ENCODE results near the gene SLC26A9. TPM values are rescaled to one million over a fixed set of nuclear protein-coding genes. Genes with fewer than 3 reads are reported as not detected.

The SLC26A9 gene
- total RNA-seq, 1 experiment from 2014 or later, result not detected

DNA sequence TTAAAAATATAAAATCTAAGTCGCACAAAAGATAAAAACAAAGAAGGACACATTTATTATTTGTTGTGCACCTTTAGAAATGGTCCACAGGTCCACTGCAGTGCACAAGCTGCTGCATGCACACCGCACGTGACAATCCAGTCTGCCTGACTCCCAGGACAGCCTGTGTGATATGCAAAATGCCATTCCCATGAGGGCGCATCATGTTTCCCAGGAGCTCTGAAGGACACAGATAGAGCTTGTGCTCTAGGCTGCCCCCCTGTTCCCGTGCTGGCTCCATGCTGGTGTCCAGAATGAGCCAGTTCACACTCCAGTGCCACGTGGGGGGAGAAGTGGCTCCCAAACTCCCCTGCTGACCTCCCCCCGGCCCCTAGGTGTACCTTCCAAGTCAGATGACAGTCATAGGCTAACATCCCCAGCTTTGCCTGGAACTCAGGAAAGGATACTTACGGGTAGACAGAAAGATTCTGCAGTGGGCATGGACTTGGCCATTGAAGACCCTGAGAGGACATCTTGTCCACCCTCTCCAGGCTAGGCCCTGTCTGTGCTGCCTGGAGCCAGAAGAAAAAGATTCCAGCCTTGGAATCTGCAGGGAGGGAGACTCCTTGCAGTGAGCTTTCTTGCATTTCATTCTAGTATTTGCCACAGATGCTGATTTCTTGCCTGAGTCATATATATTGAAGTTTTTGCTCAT is 33.6 kb upstream of the SLC26A9 start:
- H3K9me2 ChIP-seq (replicated peaks; ENCODE audit: low read length), result no peaks in the 10 kb centered on the region
- POLR2A ChIA-PET (ENCODE audit: unreplicated experiment), result interaction anchor here (0.6 kb wide), 1 partner anchor 228 kb away, joined by 3 read pairs; no protein-coding TSS in a partner anchor
- no peak overlapping the region for H3K4me3 ChIP-seq (ENCODE audit: low read length)
- no peak overlapping the region for H3K27ac ChIP-seq (ENCODE audit: low read length)
- intact Hi-C loops (cut with micrococcal nuclease), result loop anchor here (1.0 kb wide), 2 partner anchors 58 to 186 kb away; no protein-coding TSS in a partner anchor
- H3K36me3 ChIP-seq (ENCODE audit: low read depth, low read length), result no peaks in the 10 kb centered on the region
- H3K79me2 ChIP-seq (ENCODE audit: low read length), result no peaks in the 10 kb centered on the region
- no peak for TF ChIP-seq EZH2 (IDR thresholded peaks at IDR 0.05; ENCODE audit: low read length, unreplicated experiment)
- TF ChIP-seq, protein P1, sequence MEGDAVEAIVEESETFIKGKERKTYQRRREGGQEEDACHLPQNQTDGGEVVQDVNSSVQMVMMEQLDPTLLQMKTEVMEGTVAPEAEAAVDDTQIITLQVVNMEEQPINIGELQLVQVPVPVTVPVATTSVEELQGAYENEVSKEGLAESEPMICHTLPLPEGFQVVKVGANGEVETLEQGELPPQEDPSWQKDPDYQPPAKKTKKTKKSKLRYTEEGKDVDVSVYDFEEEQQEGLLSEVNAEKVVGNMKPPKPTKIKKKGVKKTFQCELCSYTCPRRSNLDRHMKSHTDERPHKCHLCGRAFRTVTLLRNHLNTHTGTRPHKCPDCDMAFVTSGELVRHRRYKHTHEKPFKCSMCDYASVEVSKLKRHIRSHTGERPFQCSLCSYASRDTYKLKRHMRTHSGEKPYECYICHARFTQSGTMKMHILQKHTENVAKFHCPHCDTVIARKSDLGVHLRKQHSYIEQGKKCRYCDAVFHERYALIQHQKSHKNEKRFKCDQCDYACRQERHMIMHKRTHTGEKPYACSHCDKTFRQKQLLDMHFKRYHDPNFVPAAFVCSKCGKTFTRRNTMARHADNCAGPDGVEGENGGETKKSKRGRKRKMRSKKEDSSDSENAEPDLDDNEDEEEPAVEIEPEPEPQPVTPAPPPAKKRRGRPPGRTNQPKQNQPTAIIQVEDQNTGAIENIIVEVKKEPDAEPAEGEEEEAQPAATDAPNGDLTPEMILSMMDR (conservative IDR thresholded peaks at IDR 0.05; ENCODE audit: low read depth, low read length), result no peak
- no peak for TF ChIP-seq EZH2phosphoT487 (IDR thresholded peaks at IDR 0.05; ENCODE audit: borderline replicate concordance, low read length)
- CTCF ChIA-PET, result interaction anchor here (0.6 to 2.3 kb wide), 22 partner anchors 9 to 499 kb away, joined by 3 to 157 read pairs (median 5); no protein-coding TSS in a partner anchor
- H3K27me3 ChIP-seq (ENCODE audit: low read length), result no peaks in the 10 kb centered on the region
- no peaks in the 10 kb centered on the region for H3F3A ChIP-seq (ENCODE audit: low read length, unreplicated experiment)
- H2AFZ ChIP-seq (ENCODE audit: low read length), result no peak overlapping the region
- no TSS peak for BruUV-seq (replicated peaks)
- no peaks in the 10 kb centered on the region for H3K9me3 ChIP-seq (ENCODE audit: low read length)
- DNase-seq (peak; percentile 23), ATAC-seq (peak; percentile 35)
- no peaks in the 10 kb centered on the region for H3K4me1 ChIP-seq (ENCODE audit: insufficient read depth, low read length)
- H4K20me1 ChIP-seq (ENCODE audit: low read length), result no peaks in the 10 kb centered on the region
- H3K9ac ChIP-seq (ENCODE audit: low read length), result no peak overlapping the region
- H3K4me2 ChIP-seq (ENCODE audit: low read length), result no peak overlapping the region

DNA sequence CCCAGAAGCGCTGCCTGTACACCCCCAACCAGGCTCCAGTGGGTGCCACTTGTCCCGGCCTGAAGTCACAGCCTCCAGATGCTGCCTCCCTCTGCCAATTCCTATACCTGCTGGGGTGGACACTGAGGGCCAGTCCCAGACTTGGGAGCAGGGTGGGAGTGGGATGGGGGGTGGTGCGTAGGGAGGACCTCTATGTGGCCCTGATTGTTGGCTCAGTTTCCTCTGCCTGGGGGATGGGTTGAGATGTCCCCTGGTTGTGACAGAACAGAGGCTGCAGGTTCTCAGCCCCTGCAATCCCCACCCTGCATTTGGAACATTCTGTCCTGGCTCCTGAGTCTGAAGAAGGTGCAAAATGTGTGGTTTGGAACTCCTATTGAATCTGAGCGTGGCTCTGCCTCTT is 32.8 kb upstream of the SLC26A9 start:
- Histone ChIP-seq H3K36me3 (ENCODE audit: low read depth, low read length) (no peaks in the 10 kb centered on the region), H3K9ac (ENCODE audit: low read length) (no peak overlapping the region), H3K9me2 (replicated peaks; ENCODE audit: low read length) (no peaks in the 10 kb centered on the region), H3F3A (ENCODE audit: low read length, unreplicated experiment) (no peaks in the 10 kb centered on the region), H4K20me1 (ENCODE audit: low read length) (no peaks in the 10 kb centered on the region), H3K4me2 (ENCODE audit: low read length) (no peak overlapping the region), H3K27ac (ENCODE audit: low read length) (no peak overlapping the region), H3K4me3 (ENCODE audit: low read length) (no peak overlapping the region), H3K9me3 (ENCODE audit: low read length) (no peaks in the 10 kb centered on the region), H3K4me1 (ENCODE audit: insufficient read depth, low read length) (no peaks in the 10 kb centered on the region), H3K79me2 (ENCODE audit: low read length) (no peaks in the 10 kb centered on the region), H3K27me3 (ENCODE audit: low read length) (no peaks in the 10 kb centered on the region), H2AFZ (ENCODE audit: low read length) (no peak overlapping the region)
- intact Hi-C loops (cut with micrococcal nuclease), result no loop called here
- no peak for TF ChIP-seq EZH2 (IDR thresholded peaks at IDR 0.05; ENCODE audit: low read length, unreplicated experiment)
- TF ChIP-seq, protein P1 (conservative IDR thresholded peaks at IDR 0.05; ENCODE audit: low read depth, low read length), result no peak
- no peak for TF ChIP-seq EZH2phosphoT487 (IDR thresholded peaks at IDR 0.05; ENCODE audit: borderline replicate concordance, low read length)
- BruUV-seq (replicated peaks), result no TSS peak
- no peak for ATAC-seq
- ChIA-PET POLR2A (ENCODE audit: unreplicated experiment) (no interaction called here), CTCF (interaction anchor here (1.9 to 2.3 kb wide), 2 partner anchors 57 to 184 kb away, joined by 48 to 157 read pairs; no protein-coding TSS in a partner anchor)
- DNase-seq, result no peak

DNA sequence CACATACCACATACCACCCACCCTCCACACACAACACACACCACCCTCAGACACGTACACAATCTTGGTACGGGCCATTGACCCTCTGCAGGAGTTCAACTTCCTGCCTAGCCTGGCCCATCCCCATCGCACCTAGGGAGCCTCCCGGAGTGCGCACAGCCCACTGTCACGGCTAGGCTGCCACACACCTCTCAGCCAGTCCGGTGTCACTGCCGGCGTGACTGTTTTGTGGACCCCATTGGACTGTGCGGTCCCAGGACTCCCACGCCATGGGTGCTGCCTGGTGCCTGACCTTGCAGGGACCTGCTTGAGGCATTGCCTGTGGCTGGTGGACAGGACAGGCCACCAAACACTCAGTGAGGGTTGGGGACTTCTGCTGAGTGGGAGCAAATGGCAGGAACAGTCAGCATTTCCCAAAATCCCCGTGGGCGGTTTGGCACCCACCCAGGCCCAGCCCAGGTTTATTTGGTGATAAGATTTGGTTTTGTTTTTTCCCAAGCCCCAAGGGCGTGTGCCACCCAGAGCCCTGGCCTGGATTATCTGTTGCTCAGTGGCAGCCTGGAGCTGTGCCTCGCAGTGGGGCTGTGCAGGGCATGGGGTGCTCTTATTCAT is 32.2 kb upstream of the SLC26A9 start:
- Histone ChIP-seq H3K4me2 (ENCODE audit: low read length) (no peak overlapping the region), H3K9me2 (replicated peaks; ENCODE audit: low read length) (no peaks in the 10 kb centered on the region), H3F3A (ENCODE audit: low read length, unreplicated experiment) (no peaks in the 10 kb centered on the region), H3K9me3 (ENCODE audit: low read length) (no peaks in the 10 kb centered on the region), H3K27me3 (ENCODE audit: low read length) (no peaks in the 10 kb centered on the region), H3K27ac (ENCODE audit: low read length) (no peak overlapping the region), H3K9ac (ENCODE audit: low read length) (no peak overlapping the region), H3K36me3 (ENCODE audit: low read depth, low read length) (no peaks in the 10 kb centered on the region), H3K4me3 (ENCODE audit: low read length) (no peak overlapping the region), H3K4me1 (ENCODE audit: insufficient read depth, low read length) (no peaks in the 10 kb centered on the region), H4K20me1 (ENCODE audit: low read length) (no peaks in the 10 kb centered on the region), H2AFZ (ENCODE audit: low read length) (no peak overlapping the region), H3K79me2 (ENCODE audit: low read length) (no peaks in the 10 kb centered on the region)
- ChIA-PET POLR2A (ENCODE audit: unreplicated experiment) (no interaction called here), CTCF (interaction anchor here (2.3 kb wide), 1 partner anchor 56 kb away, joined by 157 read pairs; no protein-coding TSS in a partner anchor)
- TF ChIP-seq, protein P1 (conservative IDR thresholded peaks at IDR 0.05; ENCODE audit: low read depth, low read length), result no peak
- TF ChIP-seq EZH2 (IDR thresholded peaks at IDR 0.05; ENCODE audit: low read length, unreplicated experiment) (no peak), EZH2phosphoT487 (IDR thresholded peaks at IDR 0.05; ENCODE audit: borderline replicate concordance, low read length) (no peak)
- DNase-seq, result no peak
- ATAC-seq, result no peak
- no TSS peak for BruUV-seq (replicated peaks)
- intact Hi-C loops (cut with micrococcal nuclease), result no loop called here
